Dendritic cell treated with granulocyte-macrophage colony-stimulating factor and Interleukin-4, amounts not matched to agents 40 ng/mL and 50 ng/mL, for 4 days (primary cell): ENCODE measurements around the gene TMEM121.

Experiments used
- H3K27ac Mint-ChIP-seq: one replicate; pipeline ENCODE4 v1.8.0; 2022; ENCODE audit warnings: mild to moderate bottlenecking, mixed read lengths
- H3K27me3 Mint-ChIP-seq: one replicate; pipeline ENCODE4 v1.8.0; 2022; ENCODE audit warnings: mild to moderate bottlenecking, mixed read lengths
- H3K36me3 Mint-ChIP-seq: one replicate; pipeline ENCODE4 v1.8.0; 2022; ENCODE audit warnings: low read depth, mixed read lengths
- H3K4me1 Mint-ChIP-seq: one replicate; pipeline ENCODE4 v1.8.0; 2022; ENCODE audit warnings: low read depth, mixed read lengths
- H3K4me3 Mint-ChIP-seq: one replicate; pipeline ENCODE4 v1.8.0; 2022; ENCODE audit warnings: mild to moderate bottlenecking, moderate library complexity, mixed read lengths
- H3K9me3 Mint-ChIP-seq: one replicate; pipeline ENCODE4 v1.8.0; 2022; ENCODE audit warnings: mixed read lengths
- intact Hi-C: fragments of 100-400 bp; cut with micrococcal nuclease; formaldehyde crosslinking; loops from one replicate; pipeline ENCODE4 v1.15.0; 2022

The TMEM121 gene

DNA sequence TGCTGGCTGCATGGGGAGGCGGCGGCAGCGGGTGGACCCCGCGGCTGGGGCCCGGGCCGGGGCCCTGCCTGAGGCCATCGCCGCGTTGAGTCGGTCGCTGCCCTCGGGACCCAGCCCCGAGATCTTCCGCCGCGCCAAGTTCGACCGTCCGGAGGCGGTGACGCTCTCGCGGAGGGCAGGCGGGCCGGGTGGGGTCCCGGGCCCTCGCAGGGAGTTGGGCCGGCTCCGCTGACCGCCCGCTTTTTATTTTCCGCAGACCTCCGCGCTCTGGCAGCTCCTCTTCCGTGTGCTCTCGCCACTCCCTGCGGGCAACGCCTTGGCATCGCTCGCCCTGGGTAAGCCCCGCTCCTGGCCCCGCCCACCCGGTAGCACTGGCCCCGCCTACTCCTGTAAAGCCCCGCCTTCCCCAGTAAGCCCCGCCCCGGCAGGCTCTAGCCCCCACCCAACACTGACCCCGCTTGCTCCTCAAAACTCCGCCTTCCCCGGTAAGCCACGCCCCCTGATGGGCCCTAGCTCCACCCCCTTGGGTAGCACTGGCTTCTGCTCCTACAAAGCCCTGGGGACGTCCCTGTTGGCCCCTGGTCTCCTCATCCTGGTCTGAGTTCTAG is 34.9 kb upstream of the TMEM121 start:
- peaks cover 5% of the 10 kb centered on the region for H3K27me3 Mint-ChIP-seq
- peaks cover 38% of the 10 kb centered on the region for H3K4me1 Mint-ChIP-seq
- peak overlapping the region; percentile 100 for H3K27ac Mint-ChIP-seq
- H3K4me3 Mint-ChIP-seq: peak overlapping the region; percentile 72
- H3K36me3 Mint-ChIP-seq: peaks cover 56% of the 10 kb centered on the region
- no peaks in the 10 kb centered on the region for H3K9me3 Mint-ChIP-seq
- intact Hi-C loops: loop anchor here (2.0 to 5.0 kb wide), 5 partner anchors 17 to 99 kb away; partner anchors contain the start of genes CRIP2 and TMEM121

DNA sequence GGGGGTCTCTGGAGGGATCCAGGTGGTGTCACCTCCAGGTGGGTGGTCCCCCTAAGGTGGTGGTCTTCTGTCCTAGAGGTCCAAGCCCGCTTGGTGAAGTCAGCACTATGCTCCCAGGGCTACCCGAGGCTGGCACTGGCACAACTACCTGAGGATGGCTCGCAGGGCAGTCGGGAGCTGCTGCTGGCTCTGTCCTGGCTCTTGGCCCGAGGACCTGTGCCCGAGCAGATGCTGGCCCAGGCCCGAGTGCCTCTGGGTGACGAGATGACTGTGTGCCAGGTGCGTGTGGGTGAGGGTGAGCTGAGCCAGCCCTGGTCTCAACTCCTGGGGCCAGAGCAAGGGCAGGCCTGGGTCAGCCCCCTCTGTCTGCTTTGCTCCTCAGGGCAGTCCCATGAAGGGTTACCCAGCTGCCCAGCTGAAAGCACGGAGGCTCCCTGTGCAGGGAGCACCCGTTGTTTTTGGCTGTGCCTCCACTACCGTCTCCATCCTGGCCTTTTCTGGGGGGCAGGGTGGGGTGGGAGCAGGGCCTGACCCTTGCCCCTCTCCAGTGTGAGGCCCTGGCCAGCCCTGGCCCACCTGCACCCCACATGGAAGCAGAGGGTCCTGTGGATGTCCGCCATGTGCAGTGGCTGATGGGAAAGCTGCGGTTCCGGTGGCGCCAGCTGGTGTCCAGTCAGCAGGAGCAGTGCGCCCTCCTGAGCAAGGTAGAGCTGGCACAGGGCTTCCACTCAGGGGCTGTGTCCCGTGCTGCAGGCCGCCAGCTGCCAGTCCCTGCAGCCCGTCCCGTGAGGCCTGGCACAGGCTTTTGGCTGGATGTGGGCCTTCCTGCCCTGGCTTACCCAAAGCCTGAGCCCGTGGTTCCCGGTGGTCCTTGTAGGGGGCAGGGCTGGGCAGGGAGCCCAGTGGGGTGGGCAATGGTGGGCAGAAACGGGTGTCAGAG is 34.1 kb upstream of the TMEM121 start:
- no peaks in the 10 kb centered on the region for H3K27me3 Mint-ChIP-seq
- H3K4me1 Mint-ChIP-seq: peaks cover 33% of the 10 kb centered on the region
- intact Hi-C loops: loop anchor here (5.0 kb wide), 2 partner anchors 35 to 100 kb away; partner anchors contain the start of gene TMEM121
- peak overlapping the region; percentile 100 for H3K27ac Mint-ChIP-seq
- H3K9me3 Mint-ChIP-seq: no peaks in the 10 kb centered on the region
- peak overlapping the region; percentile 72 for H3K4me3 Mint-ChIP-seq
- peaks cover 62% of the 10 kb centered on the region for H3K36me3 Mint-ChIP-seq

DNA sequence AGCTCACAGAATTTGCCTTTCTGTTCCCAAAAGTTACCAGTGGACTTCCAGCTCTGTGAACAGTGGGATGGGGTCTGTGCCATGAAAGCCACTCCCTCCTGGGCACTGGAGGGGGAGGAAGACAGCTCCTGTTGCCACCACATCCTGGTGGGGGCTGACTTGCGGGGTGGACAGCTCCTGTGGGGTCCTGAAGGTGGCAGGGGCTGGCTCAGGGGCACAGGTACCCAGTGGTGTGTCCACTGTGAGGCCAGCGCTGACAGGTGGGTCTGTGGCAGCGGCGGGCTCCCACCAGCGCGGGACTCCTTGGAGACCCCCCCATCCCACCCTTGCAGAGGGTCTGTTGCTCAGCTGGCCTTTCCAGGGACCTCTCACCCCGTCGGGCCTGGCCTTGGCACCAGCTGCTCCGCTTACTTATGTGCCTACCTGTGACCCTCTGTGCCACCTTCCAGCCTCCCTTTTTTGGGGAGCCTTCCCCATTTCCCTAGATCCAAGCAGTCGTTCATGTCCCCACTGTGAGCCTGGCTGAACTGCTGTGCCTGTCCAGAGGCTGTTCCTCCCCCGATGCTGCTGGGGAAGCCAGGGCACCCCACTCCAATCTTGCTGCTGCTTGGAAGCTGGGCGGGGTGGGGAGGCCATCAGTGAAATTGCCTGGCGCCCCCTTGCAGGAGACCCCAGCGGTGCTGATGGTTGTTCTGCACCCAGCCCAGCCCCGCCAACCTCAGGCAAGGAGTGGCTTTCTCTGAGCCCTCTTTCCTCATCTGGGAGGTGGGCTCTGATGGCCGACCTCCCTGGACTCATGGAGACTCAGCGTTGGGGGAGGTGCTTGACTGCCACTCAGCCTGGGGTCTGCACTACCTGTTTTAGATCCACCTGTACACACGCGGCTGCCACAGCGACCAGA is 33.2 kb upstream of the TMEM121 start:
- H3K27me3 Mint-ChIP-seq: no peaks in the 10 kb centered on the region
- intact Hi-C loops: loop anchor here (5.0 kb wide), 2 partner anchors 34 to 101 kb away; partner anchors contain the start of gene TMEM121
- H3K27ac Mint-ChIP-seq: no peak overlapping the region
- H3K4me3 Mint-ChIP-seq: no peak overlapping the region
- H3K4me1 Mint-ChIP-seq: peaks cover 24% of the 10 kb centered on the region
- H3K9me3 Mint-ChIP-seq: no peaks in the 10 kb centered on the region
- H3K36me3 Mint-ChIP-seq: peaks cover 62% of the 10 kb centered on the region

DNA sequence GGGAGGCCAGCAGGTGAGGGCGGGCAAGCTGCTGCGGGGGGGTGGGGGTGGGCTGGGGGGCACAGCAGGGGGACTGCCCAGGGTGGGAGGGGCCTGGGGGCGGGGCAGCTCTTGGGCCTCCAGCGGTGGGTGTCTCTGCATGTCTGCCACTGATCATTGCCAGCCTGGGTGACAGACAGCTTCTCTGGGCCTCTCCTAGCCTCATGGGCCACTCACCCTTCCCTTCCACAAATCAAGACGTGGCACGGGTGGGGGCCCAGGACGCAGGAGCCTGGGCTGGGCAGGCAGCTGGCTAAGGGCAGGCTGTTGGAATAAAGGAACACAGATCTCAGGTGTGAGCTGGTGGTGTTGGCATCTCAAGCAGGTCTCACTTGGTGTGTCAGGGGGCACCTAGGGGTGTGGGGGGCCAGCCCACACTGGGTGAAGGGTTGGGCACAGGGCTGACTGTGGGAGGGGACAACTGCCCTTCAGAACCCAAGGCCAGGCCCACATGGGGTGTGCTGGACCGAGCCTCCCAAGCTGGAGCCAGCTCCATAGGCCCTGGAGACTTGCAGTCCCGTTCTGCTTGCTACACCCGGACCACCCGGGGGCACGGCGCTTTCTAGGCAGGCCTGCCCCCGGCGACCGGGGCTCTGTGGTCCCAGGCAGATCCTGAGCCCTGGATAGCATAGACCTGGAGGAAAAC is 32.3 kb upstream of the TMEM121 start:
- peaks cover 62% of the 10 kb centered on the region for H3K36me3 Mint-ChIP-seq
- H3K27ac Mint-ChIP-seq: no peak overlapping the region
- intact Hi-C loops: loop anchor here (5.0 kb wide), 2 partner anchors 33 to 102 kb away; partner anchors contain the start of gene TMEM121
- no peak overlapping the region for H3K4me3 Mint-ChIP-seq
- no peaks in the 10 kb centered on the region for H3K27me3 Mint-ChIP-seq
- no peaks in the 10 kb centered on the region for H3K9me3 Mint-ChIP-seq
- peaks cover 16% of the 10 kb centered on the region for H3K4me1 Mint-ChIP-seq

DNA sequence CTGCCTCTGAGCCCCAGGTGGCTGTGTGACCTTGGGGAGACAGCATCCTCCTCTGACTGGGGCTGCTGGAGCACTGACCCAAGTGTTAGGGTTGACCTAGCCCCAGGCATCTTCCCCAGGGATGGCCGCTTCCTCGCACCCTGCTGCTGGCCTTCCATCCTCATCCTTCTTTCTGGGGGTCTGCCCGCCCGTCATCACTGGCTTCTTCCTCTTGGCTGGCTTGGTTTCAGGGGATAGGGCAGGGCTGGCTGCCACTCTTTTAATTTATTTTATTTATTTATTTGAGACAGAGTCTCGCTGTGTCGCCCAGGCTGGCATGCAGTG is 31.8 kb upstream of the TMEM121 start:
- H3K36me3 Mint-ChIP-seq: peaks cover 58% of the 10 kb centered on the region
- no peaks in the 10 kb centered on the region for H3K27me3 Mint-ChIP-seq
- H3K4me1 Mint-ChIP-seq: peaks cover 11% of the 10 kb centered on the region
- no peaks in the 10 kb centered on the region for H3K9me3 Mint-ChIP-seq
- no peak overlapping the region for H3K27ac Mint-ChIP-seq
- no peak overlapping the region for H3K4me3 Mint-ChIP-seq
- intact Hi-C loops: loop anchor here (5.0 kb wide), 2 partner anchors 33 to 102 kb away; partner anchors contain the start of gene TMEM121

DNA sequence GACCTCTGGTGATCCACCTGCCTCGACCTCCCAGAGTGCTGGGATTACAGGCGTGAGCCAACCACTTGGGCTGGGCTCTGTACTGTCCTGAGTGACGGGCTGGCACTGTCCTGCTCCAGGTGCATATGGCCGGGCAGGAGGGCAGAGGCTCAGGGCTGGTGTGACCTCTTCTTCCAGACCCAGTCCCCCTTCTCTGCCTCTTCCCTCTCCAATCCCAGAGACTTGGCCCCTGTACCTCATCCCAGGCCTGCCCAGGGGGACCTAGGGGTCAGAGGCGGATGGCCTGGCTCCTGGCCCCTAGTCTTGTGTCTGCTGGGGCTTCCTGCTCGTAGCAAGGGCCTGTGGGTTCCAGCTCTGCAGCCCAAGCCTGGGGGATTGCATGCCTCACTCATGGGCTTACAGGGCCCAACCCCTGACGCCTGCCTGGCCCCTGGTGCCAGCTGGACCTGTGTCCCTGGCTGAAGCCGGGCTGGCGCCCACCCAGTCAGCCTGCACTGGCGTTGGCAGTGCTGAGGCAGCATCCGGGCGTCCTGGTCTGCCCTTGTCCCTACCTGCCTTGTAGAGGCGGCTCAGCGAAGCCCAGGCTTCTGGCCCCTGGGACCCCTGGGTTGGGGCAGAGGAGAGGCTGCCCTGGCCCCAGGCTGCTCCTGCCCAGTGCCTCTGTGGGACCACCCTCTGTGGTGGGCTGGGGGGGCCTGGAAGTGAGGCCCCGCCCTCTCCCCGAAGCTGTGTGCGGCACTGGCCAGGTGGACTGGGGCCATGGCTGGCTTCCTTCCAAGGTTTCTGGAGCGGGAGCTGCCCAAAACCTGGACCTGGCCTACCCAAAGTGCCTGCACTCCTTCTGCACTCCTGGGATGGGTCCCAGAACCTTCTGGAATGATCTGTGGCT is 31.0 kb upstream of the TMEM121 start:
- Mint-ChIP-seq H3K9me3 (no peaks in the 10 kb centered on the region), H3K4me3 (no peak overlapping the region), H3K27me3 (no peaks in the 10 kb centered on the region), H3K36me3 (peaks cover 57% of the 10 kb centered on the region), H3K4me1 (peaks cover 7% of the 10 kb centered on the region), H3K27ac (no peak overlapping the region)
- intact Hi-C loops: no loop called here

DNA sequence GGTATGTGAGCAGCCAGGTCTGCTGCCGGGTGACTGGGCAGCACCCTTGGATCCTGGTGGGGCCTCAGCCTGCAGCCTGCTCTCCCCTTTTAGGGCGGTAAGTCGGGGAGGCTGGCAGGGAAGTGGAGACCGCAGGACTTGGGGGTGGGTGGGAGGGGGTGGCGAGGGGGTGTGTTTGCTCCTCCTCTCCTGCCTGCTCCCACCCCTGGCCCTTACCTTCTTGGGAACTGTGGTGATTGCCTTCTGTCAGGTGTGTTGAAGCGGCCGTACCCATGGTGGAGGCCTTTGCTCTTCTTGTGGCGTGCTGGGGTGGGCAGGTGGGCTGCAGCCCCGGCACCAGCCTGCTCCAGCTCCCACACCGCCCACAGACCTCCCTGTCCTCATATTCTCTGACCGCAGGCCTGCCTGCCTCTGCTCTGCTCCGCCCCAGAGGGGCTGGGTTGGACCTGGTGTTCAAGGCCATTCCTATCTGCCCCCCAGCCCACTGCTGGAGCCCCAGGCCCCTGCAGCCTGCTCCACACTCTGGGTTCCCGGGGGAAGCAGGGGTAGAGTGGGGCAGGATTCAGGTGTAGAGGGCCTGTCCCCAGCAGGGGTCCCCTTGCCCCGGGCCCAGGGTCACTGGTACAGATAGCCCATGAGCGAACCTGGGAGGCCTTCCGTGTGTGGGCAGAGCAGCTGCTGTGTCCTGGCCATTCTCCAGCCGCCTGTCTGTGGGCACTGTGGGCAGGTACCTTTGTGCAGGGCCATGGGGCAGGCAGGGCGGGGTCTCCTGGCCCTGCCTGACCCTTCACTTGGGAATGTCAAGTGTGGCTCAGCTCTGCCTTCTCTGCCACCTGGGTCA is 30.2 kb upstream of the TMEM121 start:
- no peak overlapping the region for H3K27ac Mint-ChIP-seq

DNA sequence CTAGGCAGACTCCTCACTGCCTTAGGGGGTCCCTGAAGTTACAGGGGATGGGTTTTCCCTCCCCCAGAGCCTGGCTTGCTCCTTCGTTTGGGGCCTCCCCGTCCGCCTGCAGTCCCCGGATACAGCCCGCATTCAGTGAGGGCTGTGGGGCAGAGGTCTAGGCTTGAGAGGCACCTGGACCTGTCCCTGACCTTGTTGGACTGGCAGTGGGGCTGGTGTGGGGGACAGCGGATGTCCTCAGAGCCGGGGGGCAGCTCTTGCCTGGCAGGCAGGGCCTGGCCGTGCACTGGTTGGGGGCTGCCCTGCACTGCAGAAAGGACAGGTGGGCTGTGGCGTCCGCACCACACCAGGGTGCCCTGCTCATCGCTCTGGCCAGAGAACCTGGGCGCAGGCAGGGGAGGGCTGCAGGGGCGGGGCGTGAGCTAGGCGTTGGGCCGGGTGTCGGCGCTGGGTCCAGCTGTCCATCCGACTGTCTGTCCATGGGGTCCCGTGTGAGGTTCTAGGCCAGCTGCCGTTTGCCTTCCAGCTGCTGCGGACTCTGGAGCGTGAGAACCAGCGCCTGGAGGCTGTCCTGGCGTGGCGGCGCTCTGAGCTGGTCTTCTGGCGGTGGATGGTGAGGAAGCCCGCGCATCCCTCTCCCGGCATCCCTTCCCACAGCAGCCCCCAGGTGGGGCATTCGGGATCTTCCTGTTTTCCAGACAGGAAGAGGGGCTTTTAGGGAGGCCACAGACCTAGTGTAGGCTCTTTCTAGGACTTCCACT is 29.4 kb upstream of the TMEM121 start:
- H3K4me3 Mint-ChIP-seq: no peak overlapping the region
- H3K27me3 Mint-ChIP-seq: no peaks in the 10 kb centered on the region
- peaks cover 2% of the 10 kb centered on the region for H3K4me1 Mint-ChIP-seq
- no peak overlapping the region for H3K27ac Mint-ChIP-seq
- no peaks in the 10 kb centered on the region for H3K9me3 Mint-ChIP-seq
- intact Hi-C loops: no loop called here
- H3K36me3 Mint-ChIP-seq: peaks cover 57% of the 10 kb centered on the region

More for the DNA sequence above, 30.2 kb upstream of the TMEM121 start:
- no peaks in the 10 kb centered on the region for H3K27me3 Mint-ChIP-seq
- H3K36me3 Mint-ChIP-seq: peaks cover 57% of the 10 kb centered on the region
- H3K9me3 Mint-ChIP-seq: no peaks in the 10 kb centered on the region
- H3K4me3 Mint-ChIP-seq: no peak overlapping the region
- peaks cover 7% of the 10 kb centered on the region for H3K4me1 Mint-ChIP-seq
- intact Hi-C loops: no loop called here

DNA sequence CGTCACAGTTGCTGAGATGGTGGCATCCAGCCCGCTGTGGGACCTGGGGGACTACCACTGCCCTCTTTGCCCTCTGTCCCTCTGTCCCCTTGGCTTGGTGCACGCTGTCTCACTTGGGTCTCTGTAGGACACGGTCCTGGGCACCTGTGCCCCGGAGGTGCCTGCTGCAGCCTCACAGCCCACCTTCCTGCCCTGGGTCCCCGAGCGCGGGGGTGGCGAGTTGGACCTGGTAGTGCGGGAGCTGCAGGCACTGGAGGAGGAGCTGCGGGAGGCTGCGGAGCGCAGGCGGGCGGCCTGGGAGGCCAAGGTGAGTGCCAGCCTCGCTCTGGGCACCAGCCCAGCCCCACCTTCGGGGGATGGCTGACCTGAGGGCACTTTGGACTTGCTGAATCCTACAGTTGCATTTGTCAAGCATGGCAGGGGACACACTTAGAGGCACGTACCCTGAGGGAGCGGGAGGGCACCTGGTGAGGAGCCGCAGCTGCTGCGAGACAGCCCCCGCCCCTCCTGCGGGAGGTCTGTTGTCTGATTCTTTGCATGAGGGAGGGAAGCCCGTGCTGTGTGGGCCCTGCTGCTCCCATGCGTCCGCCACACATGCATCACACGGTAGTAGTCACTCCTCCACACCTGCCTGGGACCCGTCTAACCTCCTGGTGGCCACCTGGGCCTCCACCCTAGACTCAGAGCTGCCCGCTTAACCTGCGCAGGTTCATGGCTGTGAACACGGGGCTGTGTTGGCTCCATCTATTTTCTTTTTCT is 28.5 kb upstream of the TMEM121 start:
- no peaks in the 10 kb centered on the region for H3K4me1 Mint-ChIP-seq
- H3K27ac Mint-ChIP-seq: no peak overlapping the region
- intact Hi-C loops: no loop called here
- H3K27me3 Mint-ChIP-seq: peaks cover 5% of the 10 kb centered on the region
- peaks cover 55% of the 10 kb centered on the region for H3K36me3 Mint-ChIP-seq
- no peak overlapping the region for H3K4me3 Mint-ChIP-seq
- no peaks in the 10 kb centered on the region for H3K9me3 Mint-ChIP-seq

DNA sequence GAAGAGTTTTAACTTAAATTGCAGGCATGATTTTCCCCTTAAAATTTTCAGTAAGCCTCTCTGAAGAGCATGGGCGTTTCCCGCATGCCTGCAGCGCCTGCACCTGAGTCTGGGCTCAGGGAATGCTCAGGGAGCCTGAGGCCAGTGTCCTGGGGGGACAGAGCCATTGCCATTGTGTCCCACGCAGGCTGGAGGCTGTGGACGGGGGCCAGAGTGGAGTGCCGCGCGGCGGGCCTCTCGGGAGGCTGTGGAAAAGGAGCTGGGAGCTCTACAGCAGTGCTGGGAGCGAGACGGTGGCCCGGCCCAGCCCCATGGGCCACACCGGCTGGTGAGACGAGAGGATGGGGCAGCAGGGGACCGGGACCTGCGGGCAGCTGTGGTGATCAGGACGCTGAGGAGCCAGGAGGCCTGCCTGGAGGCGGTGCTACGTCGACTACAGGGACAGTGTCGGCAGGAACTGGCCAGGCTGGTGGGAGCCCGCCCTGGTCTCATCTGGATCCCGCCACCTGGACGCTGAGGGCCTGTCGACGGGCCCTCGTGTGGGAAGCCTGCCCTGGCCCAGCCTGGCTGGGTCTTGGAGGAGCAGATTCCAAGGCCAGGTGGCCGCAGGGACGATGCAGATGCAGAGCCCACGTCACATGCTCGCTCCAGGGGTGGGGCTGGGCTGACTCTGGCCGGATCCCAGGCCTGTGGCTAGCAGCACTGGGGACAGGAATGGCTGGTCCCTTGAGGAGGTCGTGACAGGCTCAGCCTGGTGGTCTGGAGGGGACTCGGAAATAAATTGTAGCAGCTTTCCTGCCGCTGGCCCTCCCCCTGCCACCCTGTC is 27.7 kb upstream of the TMEM121 start:
- Mint-ChIP-seq H3K27ac (no peak overlapping the region), H3K36me3 (peaks cover 47% of the 10 kb centered on the region), H3K4me1 (no peaks in the 10 kb centered on the region), H3K27me3 (peaks cover 7% of the 10 kb centered on the region), H3K4me3 (no peak overlapping the region), H3K9me3 (no peaks in the 10 kb centered on the region)
- intact Hi-C loops: no loop called here
